Measurements from ENCODE around the gene SPINDOC.

SPINDOC gene

GRCh38 chr11:63832336-63832735 lies 19.1 kb downstream of the SPINDOC start:
- in situ Hi-C loops (cut with MboI; ENCODE audit: low sequenced_read_pairs): no loop called here

- in situ Hi-C loops (cut with MboI; ENCODE audit: low sequenced_read_pairs): no loop called here
Measured at GRCh38 chr11:63833048-63833447, 19.8 kb downstream of the SPINDOC start.

GRCh38 chr11:63834535-63835157 lies 21.4 kb downstream of the SPINDOC start:
- in situ Hi-C loops (cut with MboI; ENCODE audit: low sequenced_read_pairs): no loop called here

- in situ Hi-C loops (cut with MboI; ENCODE audit: low sequenced_read_pairs): no loop called here
Measured at GRCh38 chr11:63835158-63835545, 21.9 kb downstream of the SPINDOC start.

- in situ Hi-C loops (cut with MboI; ENCODE audit: low sequenced_read_pairs): no loop called here
Measured at GRCh38 chr11:63837027-63837688, 23.9 kb downstream of the SPINDOC start.

- in situ Hi-C loops (cut with MboI; ENCODE audit: low sequenced_read_pairs): no loop called here
Measured at GRCh38 chr11:63837739-63838138, 24.5 kb downstream of the SPINDOC start.

GRCh38 chr11:63838150-63838677 lies 25.0 kb downstream of the SPINDOC start:
- in situ Hi-C loops (cut with MboI; ENCODE audit: low sequenced_read_pairs): no loop called here

- in situ Hi-C loops (cut with MboI; ENCODE audit: low sequenced_read_pairs): no loop called here
Measured at GRCh38 chr11:63838678-63839507, 25.6 kb downstream of the SPINDOC start, which contains the start of gene MARK2. Gene MARK2 (plus strand): TSS chr11:63839110. CDS start chr11:63839507, 397 bp downstream.

GRCh38 chr11:63839508-63840355 lies 26.5 kb downstream of the SPINDOC start:
- in situ Hi-C loops (cut with MboI; ENCODE audit: low sequenced_read_pairs): no loop called here

GRCh38 chr11:63840356-63841060 lies 27.3 kb downstream of the SPINDOC start:
- in situ Hi-C loops (cut with MboI; ENCODE audit: low sequenced_read_pairs): no loop called here

GRCh38 chr11:63841554-63841953 lies 28.3 kb downstream of the SPINDOC start:
- in situ Hi-C loops (cut with MboI; ENCODE audit: low sequenced_read_pairs): no loop called here

- in situ Hi-C loops (cut with MboI; ENCODE audit: low sequenced_read_pairs): no loop called here
Measured at GRCh38 chr11:63843041-63843440, 29.8 kb downstream of the SPINDOC start.

- in situ Hi-C loops (cut with MboI; ENCODE audit: low sequenced_read_pairs): no loop called here
Measured at GRCh38 chr11:63844836-63845235, 31.6 kb downstream of the SPINDOC start.

- in situ Hi-C loops (cut with MboI; ENCODE audit: low sequenced_read_pairs): no loop called here
Measured at GRCh38 chr11:63845303-63845702, 32.0 kb downstream of the SPINDOC start.

- in situ Hi-C loops (cut with MboI; ENCODE audit: low sequenced_read_pairs): no loop called here
Measured at GRCh38 chr11:63845911-63846310, 32.7 kb downstream of the SPINDOC start.

GRCh38 chr11:63846897-63847296 lies 33.6 kb downstream of the SPINDOC start:
- in situ Hi-C loops (cut with MboI; ENCODE audit: low sequenced_read_pairs): no loop called here

- in situ Hi-C loops (cut with MboI; ENCODE audit: low sequenced_read_pairs): no loop called here
Measured at GRCh38 chr11:63847363-63847762, 34.1 kb downstream of the SPINDOC start.

- in situ Hi-C loops (cut with MboI; ENCODE audit: low sequenced_read_pairs): no loop called here
Measured at GRCh38 chr11:63849691-63850090, 36.4 kb downstream of the SPINDOC start.

- in situ Hi-C loops (cut with MboI; ENCODE audit: low sequenced_read_pairs): no loop called here
Measured at GRCh38 chr11:63850920-63851319, 37.7 kb downstream of the SPINDOC start.

GRCh38 chr11:63851364-63851763 lies 38.1 kb downstream of the SPINDOC start:
- in situ Hi-C loops (cut with MboI; ENCODE audit: low sequenced_read_pairs): no loop called here

Measured in HL-60/S4 treated with retinoic acid at 250 ng/mL for 4 days and 3 days (cell line).